ENCODE data around the gene F3. TPM values are rescaled to one million over a fixed set of nuclear protein-coding genes. Genes with fewer than 3 reads are reported as not detected.

Gene F3
- total RNA-seq, 1 experiment from 2014 or later: 8.0 TPM

DNA sequence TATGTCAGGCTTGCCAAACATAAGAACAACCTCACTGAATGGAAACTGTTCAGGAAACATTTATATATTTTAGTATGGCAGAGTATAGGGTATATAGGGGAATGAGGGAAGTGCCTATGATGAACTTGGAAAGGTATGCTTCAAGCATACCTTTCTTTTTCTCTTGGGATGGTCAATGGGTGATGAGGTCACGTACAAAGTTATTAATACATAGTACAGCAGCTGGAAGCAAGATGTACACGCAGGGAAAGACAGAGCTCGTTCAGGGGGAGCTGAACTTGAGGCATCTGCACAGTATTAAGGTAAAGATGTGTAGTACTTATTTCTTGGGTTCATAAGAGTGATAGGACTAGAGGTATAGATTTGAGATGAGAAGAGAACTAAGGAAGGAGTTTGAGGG, 61.9 kb downstream of the F3 start:
- H3K27me3 ChIP-seq (ENCODE audit: low read length): no peaks in the 10 kb centered on the region
- H3K4me3 ChIP-seq (ENCODE audit: low read length): no peak overlapping the region
- no peak for TF ChIP-seq EZH2 (IDR thresholded peaks at IDR 0.05; ENCODE audit: low read length, unreplicated experiment)
- no peak for TF ChIP-seq EZH2phosphoT487 (IDR thresholded peaks at IDR 0.05; ENCODE audit: borderline replicate concordance, low read length)
- TF ChIP-seq, protein P1, sequence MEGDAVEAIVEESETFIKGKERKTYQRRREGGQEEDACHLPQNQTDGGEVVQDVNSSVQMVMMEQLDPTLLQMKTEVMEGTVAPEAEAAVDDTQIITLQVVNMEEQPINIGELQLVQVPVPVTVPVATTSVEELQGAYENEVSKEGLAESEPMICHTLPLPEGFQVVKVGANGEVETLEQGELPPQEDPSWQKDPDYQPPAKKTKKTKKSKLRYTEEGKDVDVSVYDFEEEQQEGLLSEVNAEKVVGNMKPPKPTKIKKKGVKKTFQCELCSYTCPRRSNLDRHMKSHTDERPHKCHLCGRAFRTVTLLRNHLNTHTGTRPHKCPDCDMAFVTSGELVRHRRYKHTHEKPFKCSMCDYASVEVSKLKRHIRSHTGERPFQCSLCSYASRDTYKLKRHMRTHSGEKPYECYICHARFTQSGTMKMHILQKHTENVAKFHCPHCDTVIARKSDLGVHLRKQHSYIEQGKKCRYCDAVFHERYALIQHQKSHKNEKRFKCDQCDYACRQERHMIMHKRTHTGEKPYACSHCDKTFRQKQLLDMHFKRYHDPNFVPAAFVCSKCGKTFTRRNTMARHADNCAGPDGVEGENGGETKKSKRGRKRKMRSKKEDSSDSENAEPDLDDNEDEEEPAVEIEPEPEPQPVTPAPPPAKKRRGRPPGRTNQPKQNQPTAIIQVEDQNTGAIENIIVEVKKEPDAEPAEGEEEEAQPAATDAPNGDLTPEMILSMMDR (conservative IDR thresholded peaks at IDR 0.05; ENCODE audit: low read depth, low read length): no peak
- H3K4me1 ChIP-seq (ENCODE audit: insufficient read depth, low read length): no peaks in the 10 kb centered on the region
- H3F3A ChIP-seq (ENCODE audit: low read length, unreplicated experiment): no peaks in the 10 kb centered on the region
- no peak overlapping the region for H3K4me2 ChIP-seq (ENCODE audit: low read length)
- no peak for DNase-seq
- no peak overlapping the region for H3K27ac ChIP-seq (ENCODE audit: low read length)
- no peak for ATAC-seq
- ChIA-PET CTCF (no interaction called here), POLR2A (ENCODE audit: unreplicated experiment) (no interaction called here)
- H4K20me1 ChIP-seq (ENCODE audit: low read length): no peaks in the 10 kb centered on the region
- H3K9ac ChIP-seq (ENCODE audit: low read length): no peak overlapping the region
- no peaks in the 10 kb centered on the region for H3K79me2 ChIP-seq (ENCODE audit: low read length)
- no TSS peak for BruUV-seq (replicated peaks)
- peaks cover 7% of the 10 kb centered on the region; the same call in 1 of the 2 replicates for H3K36me3 ChIP-seq (ENCODE audit: low read depth, low read length)
- H3K9me3 ChIP-seq (ENCODE audit: low read length): no peaks in the 10 kb centered on the region
- H3K9me2 ChIP-seq (replicated peaks; ENCODE audit: low read length): no peaks in the 10 kb centered on the region
- no peak overlapping the region for H2AFZ ChIP-seq (ENCODE audit: low read length)
- intact Hi-C loops (cut with micrococcal nuclease): no loop called here

Other genes with a start within 250 kb of the F3 start
- gene ABCD3, start 123.4 kb downstream of the F3 start, total RNA-seq (2014; rRNA removed): 31.7 and 36.3 TPM in 2 replicates

Data from PC-3 (cell line).